HepG2 (cell line): ENCODE data around the gene HAGHL. TPM values are rescaled to one million over a fixed set of nuclear protein-coding genes. Genes with fewer than 3 reads are reported as not detected.
A peak's percentile ranks its signal among the peaks of the same experiment; 100 is the strongest.

Source experiments
- HOXA9 ChIP-seq: sonication (generic); formaldehyde crosslinking; IDR thresholded peaks from 2 replicates; pipeline ENCODE4 v1.8.1; 2022; ENCODE audit warnings: missing genetic modification reagents, mild to moderate bottlenecking, moderate library complexity, borderline replicate concordance
- MED8 ChIP-seq: sonication (generic); formaldehyde crosslinking; IDR thresholded peaks from 2 replicates; pipeline ENCODE4 v1.8.1; 2023; ENCODE audit warnings: mild to moderate bottlenecking, missing genetic modification reagents; ENCODE audit not compliant: insufficient replicate concordance
- PLRG1 ChIP-seq: fragments of 450-650 bp; conservative IDR thresholded peaks from 2 replicates; pipeline ENCODE4 v1.6.1; 2016
- RAD51 ChIP-seq: fragments of 450-650 bp; IDR thresholded peaks from 2 replicates; pipeline ENCODE4 v1.6.1; 2016; ENCODE audit warnings: borderline replicate concordance
- RFXAP ChIP-seq: sonication (generic); formaldehyde crosslinking; IDR thresholded peaks from 2 replicates; pipeline ENCODE4 v1.4.0; 2020; ENCODE audit warnings: missing genetic modification reagents, borderline replicate concordance
- RNF2 ChIP-seq: fragments of 450-650 bp; conservative IDR thresholded peaks from 2 replicates; pipeline ENCODE4 v1.6.1; 2016; ENCODE audit warnings: low read depth
- RORA ChIP-seq: sonication (generic); formaldehyde crosslinking; IDR thresholded peaks from 2 replicates; pipeline ENCODE4 v1.5.0; 2020; ENCODE audit warnings: mild to moderate bottlenecking, missing genetic modification reagents, moderate library complexity
- RXRA ChIP-seq: sonication (generic); formaldehyde crosslinking; IDR thresholded peaks from 2 replicates; pipeline ENCODE4 v1.5.1; 2020; ENCODE audit warnings: missing genetic modification reagents
- SUZ12 ChIP-seq: fragments of 150-350 bp; IDR thresholded peaks from 2 replicates; pipeline ENCODE4 v1.6.1; 2014; ENCODE audit warnings: low read depth, low read length
- TEAD3 ChIP-seq: optimal IDR thresholded peaks from 2 replicates; pipeline ENCODE3; 2016; ENCODE audit warnings: borderline replicate concordance
- ZKSCAN8 ChIP-seq: IDR thresholded peaks from 2 replicates; pipeline ENCODE4 v1.6.1; 2016; ENCODE audit warnings: borderline replicate concordance, missing genetic modification reagents, missing compliant biosample characterization
- ZNF143 ChIP-seq: sonication (generic); formaldehyde crosslinking; IDR thresholded peaks from 2 replicates; pipeline ENCODE4 v1.4.0; 2020; ENCODE audit warnings: missing genetic modification reagents
- ZNF180 ChIP-seq: sonication (generic); formaldehyde crosslinking; IDR thresholded peaks from 2 replicates; pipeline ENCODE4 v1.4.0; 2020; ENCODE audit warnings: low read depth, missing genetic modification reagents, borderline replicate concordance
- ZNF274 ChIP-seq: sonication (generic); formaldehyde crosslinking; IDR thresholded peaks from 2 replicates; pipeline ENCODE4 v1.5.1; 2020; ENCODE audit warnings: mild to moderate bottlenecking, missing genetic modification reagents
- ZNF33A ChIP-seq: sonication (generic); formaldehyde crosslinking; IDR thresholded peaks from 2 replicates; pipeline ENCODE4 v1.5.1; 2020; ENCODE audit warnings: missing genetic modification reagents, mild to moderate bottlenecking, moderate library complexity, borderline replicate concordance
- ZNF382 ChIP-seq: sonication (generic); formaldehyde crosslinking; IDR thresholded peaks from 2 replicates; pipeline ENCODE4 v1.5.0; 2020; ENCODE audit warnings: missing genetic modification reagents, mild to moderate bottlenecking, borderline replicate concordance
- ZNF569 ChIP-seq: sonication (generic); formaldehyde crosslinking; IDR thresholded peaks from 2 replicates; pipeline ENCODE4 v1.5.0; 2020; ENCODE audit warnings: mild to moderate bottlenecking, missing genetic modification reagents, moderate library complexity, borderline replicate concordance
- ZNF709 ChIP-seq: sonication (generic); formaldehyde crosslinking; IDR thresholded peaks from 2 replicates; pipeline ENCODE4 v1.5.0; 2020; ENCODE audit warnings: mild to moderate bottlenecking, missing genetic modification reagents
- ZNF792 ChIP-seq: IDR thresholded peaks from 2 replicates; pipeline ENCODE4 v1.6.1; 2016
- ZNF839 ChIP-seq: sonication (generic); formaldehyde crosslinking; IDR thresholded peaks from 2 replicates; pipeline ENCODE4 v1.4.0; 2020; ENCODE audit warnings: missing genetic modification reagents, mild to moderate bottlenecking, borderline replicate concordance
- ZNF883 ChIP-seq: sonication (generic); formaldehyde crosslinking; IDR thresholded peaks from 2 replicates; pipeline ENCODE4 v1.5.1; 2020; ENCODE audit warnings: mild to moderate bottlenecking, missing genetic modification reagents; ENCODE audit errors: not compliant biosample characterization
- polyA plus RNA-seq, 8 experiments: library from polyadenylated mRNA; depleted of rRNA in 3 of 8; stranded (reverse) in 7 of 8; unstranded in 1 of 8; fragments of >200 nt; fragmentation: Illumina TruSeq in 4 of 8; extraction: Trizol in 4 of 8; gene quantifications; 2 replicates each; pipeline versions ENCODE4 v1.2.1 to v1.2.3, GENCODE V29; 2011 to 2016; ENCODE audit warnings: low read depth in 4 of 8, missing spikeins in 1 of 8, mixed read lengths in 1 of 8; ENCODE audit not compliant: insufficient read depth in 1 of 8
- total RNA-seq, 5 experiments: library from RNA; depleted of rRNA; stranded (reverse); fragments of >200 nt; fragmentation: Illumina TruSeq; extraction: Trizol; gene quantifications; 2 replicates each; pipeline ENCODE4 v1.2.3, GENCODE V29; 2016; ENCODE audit warnings: low read depth in 1 of 5
- TF ChIP-seq, protein P1 (sequence below): sonication (generic); formaldehyde crosslinking; IDR thresholded peaks from 2 replicates; pipeline ENCODE4 v1.5.1; 2020; ENCODE audit warnings: missing genetic modification reagents, mild to moderate bottlenecking, borderline replicate concordance
- TF ChIP-seq, protein P2 (sequence below): sonication (generic); formaldehyde crosslinking; IDR thresholded peaks from 2 replicates; pipeline ENCODE4 v1.8.0; 2022; ENCODE audit warnings: missing genetic modification reagents, mild to moderate bottlenecking, inconsistent platforms, borderline replicate concordance
- TF ChIP-seq, protein P3 (sequence below): sonication (generic); formaldehyde crosslinking; IDR thresholded peaks from 2 replicates; pipeline ENCODE4 v1.9.0; 2021; ENCODE audit warnings: mild to moderate bottlenecking, missing genetic modification reagents

The HAGHL gene
- total and polyA plus RNA-seq, 2 of the 13 experiments (the other 11 are each of a cell fraction or from before 2014, with no cell fraction given), result 3.4 to 8.4 TPM

DNA sequence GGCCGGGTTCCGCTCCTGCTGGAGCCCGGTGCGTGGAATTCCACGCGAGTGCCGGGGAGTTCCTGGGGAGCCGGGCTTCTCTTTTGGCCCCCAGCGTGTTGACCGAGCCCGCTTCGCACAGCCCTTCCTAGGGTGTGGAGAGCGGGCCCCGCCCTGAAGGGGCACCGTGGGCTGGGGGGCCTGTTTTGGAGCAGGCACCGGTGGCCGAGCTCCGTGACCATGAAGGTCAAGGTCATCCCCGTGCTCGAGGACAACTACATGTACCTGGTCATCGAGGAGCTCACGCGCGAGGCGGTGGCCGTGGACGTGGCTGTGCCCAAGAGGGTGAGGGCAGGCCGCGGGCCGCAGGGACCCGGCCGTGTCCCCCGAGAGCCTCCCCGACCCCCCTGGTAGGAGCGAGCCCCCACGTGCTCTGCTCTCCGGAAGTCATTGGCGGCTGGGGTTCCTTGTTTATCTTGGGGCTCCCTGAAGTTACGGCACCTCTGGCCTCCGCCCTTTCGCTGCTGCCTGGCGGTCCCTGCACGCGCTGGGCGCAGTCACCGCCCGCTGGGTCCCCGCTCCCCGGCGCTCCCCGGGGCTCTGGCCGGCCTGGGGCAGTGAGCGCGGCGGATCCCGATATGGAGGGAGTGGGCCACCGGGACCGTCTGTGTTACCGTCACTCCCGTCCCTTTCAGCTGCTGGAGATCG lies 528 bp downstream of the HAGHL start (continued):
- TF ChIP-seq, protein P1, sequence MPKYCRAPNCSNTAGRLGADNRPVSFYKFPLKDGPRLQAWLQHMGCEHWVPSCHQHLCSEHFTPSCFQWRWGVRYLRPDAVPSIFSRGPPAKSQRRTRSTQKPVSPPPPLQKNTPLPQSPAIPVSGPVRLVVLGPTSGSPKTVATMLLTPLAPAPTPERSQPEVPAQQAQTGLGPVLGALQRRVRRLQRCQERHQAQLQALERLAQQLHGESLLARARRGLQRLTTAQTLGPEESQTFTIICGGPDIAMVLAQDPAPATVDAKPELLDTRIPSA (CRISPR knock-in tag), result no peak
- no peak for TF ChIP-seq ZNF792 (CRISPR knock-in tag)
- no peak for TF ChIP-seq RAD51
- peak; percentile 60; the same call in 1 of the 2 replicates for TF ChIP-seq RXRA
- TF ChIP-seq ZNF180 (CRISPR knock-in tag), result no peak
- TF ChIP-seq, protein P2, sequence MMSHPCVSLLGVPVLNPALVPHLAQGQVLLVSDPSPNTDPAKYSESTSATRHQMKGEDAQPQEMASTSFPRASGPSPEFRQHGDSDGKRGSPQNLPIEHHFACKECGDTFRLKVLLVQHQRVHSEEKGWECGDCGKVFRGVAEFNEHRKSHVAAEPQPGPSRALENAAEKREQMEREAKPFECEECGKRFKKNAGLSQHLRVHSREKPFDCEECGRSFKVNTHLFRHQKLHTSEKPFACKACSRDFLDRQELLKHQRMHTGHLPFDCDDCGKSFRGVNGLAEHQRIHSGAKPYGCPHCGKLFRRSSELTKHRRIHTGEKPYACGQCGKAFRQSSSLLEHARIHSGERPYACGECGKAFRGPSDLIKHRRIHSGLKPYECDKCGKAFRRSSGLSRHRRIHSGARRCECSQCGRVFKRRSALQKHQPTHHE, result no peak
- no peak for TF ChIP-seq ZNF33A (CRISPR knock-in tag)
- no peak for TF ChIP-seq RFXAP
- TF ChIP-seq MED8 (CRISPR knock-in tag), result no peak
- no peak for TF ChIP-seq RORA (CRISPR knock-in tag)
- TF ChIP-seq ZNF143 (CRISPR knock-in tag), result no peak
- no peak for TF ChIP-seq ZNF883 (CRISPR knock-in tag)
- TF ChIP-seq, protein P3, sequence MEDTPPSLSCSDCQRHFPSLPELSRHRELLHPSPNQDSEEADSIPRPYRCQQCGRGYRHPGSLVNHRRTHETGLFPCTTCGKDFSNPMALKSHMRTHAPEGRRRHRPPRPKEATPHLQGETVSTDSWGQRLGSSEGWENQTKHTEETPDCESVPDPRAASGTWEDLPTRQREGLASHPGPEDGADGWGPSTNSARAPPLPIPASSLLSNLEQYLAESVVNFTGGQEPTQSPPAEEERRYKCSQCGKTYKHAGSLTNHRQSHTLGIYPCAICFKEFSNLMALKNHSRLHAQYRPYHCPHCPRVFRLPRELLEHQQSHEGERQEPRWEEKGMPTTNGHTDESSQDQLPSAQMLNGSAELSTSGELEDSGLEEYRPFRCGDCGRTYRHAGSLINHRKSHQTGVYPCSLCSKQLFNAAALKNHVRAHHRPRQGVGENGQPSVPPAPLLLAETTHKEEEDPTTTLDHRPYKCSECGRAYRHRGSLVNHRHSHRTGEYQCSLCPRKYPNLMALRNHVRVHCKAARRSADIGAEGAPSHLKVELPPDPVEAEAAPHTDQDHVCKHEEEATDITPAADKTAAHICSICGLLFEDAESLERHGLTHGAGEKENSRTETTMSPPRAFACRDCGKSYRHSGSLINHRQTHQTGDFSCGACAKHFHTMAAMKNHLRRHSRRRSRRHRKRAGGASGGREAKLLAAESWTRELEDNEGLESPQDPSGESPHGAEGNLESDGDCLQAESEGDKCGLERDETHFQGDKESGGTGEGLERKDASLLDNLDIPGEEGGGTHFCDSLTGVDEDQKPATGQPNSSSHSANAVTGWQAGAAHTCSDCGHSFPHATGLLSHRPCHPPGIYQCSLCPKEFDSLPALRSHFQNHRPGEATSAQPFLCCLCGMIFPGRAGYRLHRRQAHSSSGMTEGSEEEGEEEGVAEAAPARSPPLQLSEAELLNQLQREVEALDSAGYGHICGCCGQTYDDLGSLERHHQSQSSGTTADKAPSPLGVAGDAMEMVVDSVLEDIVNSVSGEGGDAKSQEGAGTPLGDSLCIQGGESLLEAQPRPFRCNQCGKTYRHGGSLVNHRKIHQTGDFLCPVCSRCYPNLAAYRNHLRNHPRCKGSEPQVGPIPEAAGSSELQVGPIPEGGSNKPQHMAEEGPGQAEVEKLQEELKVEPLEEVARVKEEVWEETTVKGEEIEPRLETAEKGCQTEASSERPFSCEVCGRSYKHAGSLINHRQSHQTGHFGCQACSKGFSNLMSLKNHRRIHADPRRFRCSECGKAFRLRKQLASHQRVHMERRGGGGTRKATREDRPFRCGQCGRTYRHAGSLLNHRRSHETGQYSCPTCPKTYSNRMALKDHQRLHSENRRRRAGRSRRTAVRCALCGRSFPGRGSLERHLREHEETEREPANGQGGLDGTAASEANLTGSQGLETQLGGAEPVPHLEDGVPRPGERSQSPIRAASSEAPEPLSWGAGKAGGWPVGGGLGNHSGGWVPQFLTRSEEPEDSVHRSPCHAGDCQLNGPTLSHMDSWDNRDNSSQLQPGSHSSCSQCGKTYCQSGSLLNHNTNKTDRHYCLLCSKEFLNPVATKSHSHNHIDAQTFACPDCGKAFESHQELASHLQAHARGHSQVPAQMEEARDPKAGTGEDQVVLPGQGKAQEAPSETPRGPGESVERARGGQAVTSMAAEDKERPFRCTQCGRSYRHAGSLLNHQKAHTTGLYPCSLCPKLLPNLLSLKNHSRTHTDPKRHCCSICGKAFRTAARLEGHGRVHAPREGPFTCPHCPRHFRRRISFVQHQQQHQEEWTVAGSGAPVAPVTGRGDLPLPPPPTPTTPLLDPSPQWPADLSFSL (CRISPR knock-in tag), result no peak
- no peak for TF ChIP-seq ZKSCAN8
- TF ChIP-seq SUZ12, result no peak
- no peak for TF ChIP-seq ZNF839
- TF ChIP-seq TEAD3 (CRISPR knock-in tag), result peak; percentile 8
- no peak for TF ChIP-seq HOXA9 (CRISPR knock-in tag)
- no peak for TF ChIP-seq RNF2
- TF ChIP-seq ZNF709 (CRISPR knock-in tag), result no peak
- TF ChIP-seq ZNF382, result no peak
- TF ChIP-seq ZNF569, result no peak
- no peak for TF ChIP-seq ZNF274
- TF ChIP-seq PLRG1, result no peak
